ENCODE data around the gene GATA1. TPM values are rescaled to one million over a fixed set of nuclear protein-coding genes. Genes with fewer than 3 reads are reported as not detected.

The GATA1 gene
- total RNA-seq, 1 donor from 2014 or later = 1.2 TPM

DNA sequence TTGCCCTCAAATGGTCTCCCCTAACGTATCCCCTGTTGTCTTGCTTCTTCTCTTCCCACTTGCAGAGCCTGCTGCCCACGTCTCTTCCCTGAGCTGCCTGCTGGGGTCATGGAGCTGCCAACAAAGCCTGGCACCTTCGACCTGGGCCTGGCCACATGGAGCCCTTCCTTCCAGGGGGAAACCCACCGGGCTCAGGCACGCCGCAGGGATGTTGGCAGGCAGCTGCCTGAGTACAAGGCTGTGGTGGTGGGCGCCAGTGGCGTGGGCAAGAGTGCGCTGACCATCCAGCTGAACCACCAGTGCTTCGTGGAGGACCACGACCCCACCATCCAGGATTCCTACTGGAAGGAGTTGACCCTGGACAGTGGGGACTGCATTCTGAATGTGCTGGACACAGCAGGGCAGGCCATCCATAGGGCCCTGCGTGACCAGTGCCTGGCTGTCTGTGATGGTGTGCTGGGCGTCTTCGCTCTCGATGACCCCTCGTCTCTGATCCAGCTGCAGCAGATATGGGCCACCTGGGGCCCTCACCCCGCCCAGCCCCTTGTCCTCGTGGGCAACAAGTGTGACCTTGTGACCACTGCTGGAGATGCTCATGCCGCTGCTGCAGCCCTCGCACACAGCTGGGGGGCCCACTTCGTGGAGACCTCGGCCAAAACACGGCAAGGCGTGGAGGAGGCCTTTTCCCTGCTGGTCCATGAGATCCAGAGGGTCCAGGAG, 42.8 kb downstream of the GATA1 start:
- DNase-seq (no peak), ATAC-seq (no peak)
- H3K27me3 ChIP-seq (ENCODE audit: low read depth) = peaks cover 16% of the 10 kb centered on the region

DNA sequence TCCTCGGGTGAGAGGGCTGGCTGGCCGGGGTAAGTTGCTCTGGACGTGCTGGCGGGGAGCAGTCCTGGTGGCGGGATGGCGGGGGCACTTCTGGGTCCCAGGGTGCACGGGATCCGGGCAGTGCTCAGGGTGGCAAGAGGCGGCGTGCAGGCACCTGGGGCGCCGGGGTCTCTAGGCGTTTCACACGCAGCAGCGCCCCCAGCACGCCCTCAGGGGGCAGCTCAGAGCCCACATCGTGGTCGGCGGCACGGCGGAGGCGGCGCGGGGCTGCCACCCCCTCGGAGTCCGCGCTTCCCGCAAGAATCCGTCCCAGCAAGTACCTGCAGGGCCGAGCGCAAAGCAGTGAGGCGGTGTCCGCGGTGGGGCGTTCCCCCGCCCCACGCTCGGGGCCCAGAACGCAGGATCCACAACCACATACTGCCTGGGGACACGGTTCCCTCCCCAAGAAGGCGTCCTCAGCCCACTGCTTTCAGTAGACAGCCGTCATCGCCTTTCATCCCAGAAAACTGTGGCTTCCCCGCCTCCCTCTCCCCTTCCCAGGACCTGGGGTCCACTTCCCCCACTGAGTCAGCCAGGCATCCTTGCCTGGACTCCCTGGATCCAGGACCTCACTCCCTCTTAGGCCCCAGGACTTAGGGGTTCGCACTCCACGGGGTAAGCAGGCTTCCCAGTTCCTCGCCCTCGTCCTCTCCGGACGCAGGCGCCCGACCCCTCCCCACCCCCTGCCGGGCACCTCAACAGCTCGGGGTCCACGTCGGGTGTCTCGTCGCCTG, 44.9 kb downstream of the GATA1 start:
- DNase-seq (no peak), ATAC-seq (no peak)
- Histone ChIP-seq H3K4me1 (no peaks in the 10 kb centered on the region), H3K27ac (no peak overlapping the region), H3K9me3 (no peaks in the 10 kb centered on the region), H3K36me3 (no peaks in the 10 kb centered on the region), H3K4me3 (no peak overlapping the region), H3K27me3 (ENCODE audit: low read depth) (peaks cover 16% of the 10 kb centered on the region)
- TF ChIP-seq, protein P1, sequence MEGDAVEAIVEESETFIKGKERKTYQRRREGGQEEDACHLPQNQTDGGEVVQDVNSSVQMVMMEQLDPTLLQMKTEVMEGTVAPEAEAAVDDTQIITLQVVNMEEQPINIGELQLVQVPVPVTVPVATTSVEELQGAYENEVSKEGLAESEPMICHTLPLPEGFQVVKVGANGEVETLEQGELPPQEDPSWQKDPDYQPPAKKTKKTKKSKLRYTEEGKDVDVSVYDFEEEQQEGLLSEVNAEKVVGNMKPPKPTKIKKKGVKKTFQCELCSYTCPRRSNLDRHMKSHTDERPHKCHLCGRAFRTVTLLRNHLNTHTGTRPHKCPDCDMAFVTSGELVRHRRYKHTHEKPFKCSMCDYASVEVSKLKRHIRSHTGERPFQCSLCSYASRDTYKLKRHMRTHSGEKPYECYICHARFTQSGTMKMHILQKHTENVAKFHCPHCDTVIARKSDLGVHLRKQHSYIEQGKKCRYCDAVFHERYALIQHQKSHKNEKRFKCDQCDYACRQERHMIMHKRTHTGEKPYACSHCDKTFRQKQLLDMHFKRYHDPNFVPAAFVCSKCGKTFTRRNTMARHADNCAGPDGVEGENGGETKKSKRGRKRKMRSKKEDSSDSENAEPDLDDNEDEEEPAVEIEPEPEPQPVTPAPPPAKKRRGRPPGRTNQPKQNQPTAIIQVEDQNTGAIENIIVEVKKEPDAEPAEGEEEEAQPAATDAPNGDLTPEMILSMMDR (IDR thresholded peaks at IDR 0.05) = no peak
- intact Hi-C loops (cut with DNase I) = no loop called here

More for the DNA sequence above, 42.8 kb downstream of the GATA1 start:
- Histone ChIP-seq H3K4me1 (no peaks in the 10 kb centered on the region), H3K27ac (no peak overlapping the region), H3K4me3 (no peak overlapping the region), H3K36me3 (no peaks in the 10 kb centered on the region), H3K9me3 (no peaks in the 10 kb centered on the region)
- TF ChIP-seq, protein P1 (IDR thresholded peaks at IDR 0.05) = no peak
- intact Hi-C loops (cut with DNase I) = no loop called here

DNA sequence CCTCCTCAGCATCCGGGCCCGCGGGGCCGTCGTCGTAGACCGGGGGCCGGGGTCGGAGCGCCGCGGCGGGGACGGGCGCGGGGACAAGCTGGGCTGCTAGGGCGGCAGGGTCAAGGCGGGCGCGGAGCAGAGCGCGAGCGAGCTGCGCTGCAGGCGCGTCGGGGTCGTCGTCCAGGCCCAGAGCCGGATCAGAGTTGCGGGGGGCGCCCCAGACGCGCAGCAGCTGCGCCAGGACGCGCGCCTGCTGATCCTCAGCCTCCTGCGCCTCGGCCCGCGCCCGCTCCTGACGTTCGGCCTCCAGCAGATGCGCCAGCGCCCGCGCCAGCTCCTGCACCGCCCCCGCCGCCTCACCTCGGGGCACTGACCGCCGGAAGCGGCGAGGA, 45.5 kb downstream of the GATA1 start:
- H3K9me3 ChIP-seq = no peaks in the 10 kb centered on the region
- intact Hi-C loops (cut with DNase I) = no loop called here
- peaks cover 16% of the 10 kb centered on the region for H3K27me3 ChIP-seq (ENCODE audit: low read depth)
- no peak overlapping the region for H3K27ac ChIP-seq
- TF ChIP-seq, protein P1 (IDR thresholded peaks at IDR 0.05) = no peak
- ATAC-seq (no peak), DNase-seq (no peak)
- H3K4me3 ChIP-seq = no peak overlapping the region
- H3K4me1 ChIP-seq = no peaks in the 10 kb centered on the region
- no peaks in the 10 kb centered on the region for H3K36me3 ChIP-seq

DNA sequence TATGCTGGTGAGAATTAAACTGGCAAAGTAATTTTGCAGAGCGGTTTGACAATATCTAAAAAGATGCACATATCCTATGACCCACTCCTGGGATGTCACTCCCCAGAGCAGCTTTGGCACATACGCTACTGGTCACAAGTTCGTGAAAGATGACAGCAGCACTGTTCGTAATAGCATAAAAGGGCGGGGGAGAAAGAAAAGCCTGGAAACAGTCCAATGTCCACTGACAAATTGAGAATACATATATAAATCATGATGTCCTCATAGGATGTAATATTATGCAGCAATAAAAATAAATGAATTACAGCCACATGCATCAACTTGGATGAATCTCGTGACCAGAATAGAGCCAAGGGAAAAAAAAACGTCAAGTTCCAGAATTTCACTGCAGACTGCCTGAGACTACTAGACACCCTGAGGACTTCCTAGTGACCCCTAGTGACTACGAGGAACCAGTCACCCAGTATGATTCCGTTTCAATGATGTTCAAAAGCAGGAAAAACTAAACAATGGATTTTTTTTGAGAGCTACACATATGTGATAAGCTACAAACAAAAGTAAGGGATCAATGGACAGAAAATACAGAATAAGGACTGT, 47.2 kb downstream of the GATA1 start:
- TF ChIP-seq, protein P1 (IDR thresholded peaks at IDR 0.05) = no peak
- H3K27me3 ChIP-seq (ENCODE audit: low read depth) = peaks cover 16% of the 10 kb centered on the region
- H3K9me3 ChIP-seq = no peaks in the 10 kb centered on the region

DNA sequence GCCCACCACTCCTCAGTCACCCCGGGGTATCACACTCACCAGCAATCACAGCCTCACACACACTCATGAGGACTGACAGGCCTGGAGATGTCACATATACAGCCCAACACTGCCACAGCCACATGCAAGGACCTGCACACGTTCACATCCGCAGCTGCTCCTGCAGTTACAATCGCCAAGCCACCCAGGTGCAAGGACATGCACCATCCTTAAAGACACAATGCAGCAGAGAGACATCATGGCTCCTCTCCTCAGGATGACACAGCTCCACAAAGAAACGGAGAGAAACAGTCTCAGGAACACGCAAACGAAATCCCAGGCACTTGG, 48.0 kb downstream of the GATA1 start:
- intact Hi-C loops (cut with DNase I) = no loop called here
- no peaks in the 10 kb centered on the region for H3K36me3 ChIP-seq
- TF ChIP-seq, protein P1 (IDR thresholded peaks at IDR 0.05) = no peak
- DNase-seq = no peak
- H3K4me1 ChIP-seq = no peaks in the 10 kb centered on the region
- peak in 1 of 2 donors; percentile 11 for ATAC-seq
- no peaks in the 10 kb centered on the region for H3K9me3 ChIP-seq
- peaks cover 16% of the 10 kb centered on the region for H3K27me3 ChIP-seq (ENCODE audit: low read depth)
- H3K27ac ChIP-seq = no peak overlapping the region
- no peak overlapping the region for H3K4me3 ChIP-seq

More for the DNA sequence above, 47.2 kb downstream of the GATA1 start:
- no peak for ATAC-seq
- Histone ChIP-seq H3K27ac (no peak overlapping the region), H3K4me1 (no peaks in the 10 kb centered on the region), H3K4me3 (no peak overlapping the region), H3K36me3 (no peaks in the 10 kb centered on the region)
- DNase-seq = no peak
- intact Hi-C loops (cut with DNase I) = no loop called here

Data from lower lobe of right lung (tissue), 2 donors.